Measurements from ENCODE around the gene SUGCT.
A peak's percentile ranks its signal among the peaks of the same experiment; 100 is the strongest.

SUGCT gene

DNA sequence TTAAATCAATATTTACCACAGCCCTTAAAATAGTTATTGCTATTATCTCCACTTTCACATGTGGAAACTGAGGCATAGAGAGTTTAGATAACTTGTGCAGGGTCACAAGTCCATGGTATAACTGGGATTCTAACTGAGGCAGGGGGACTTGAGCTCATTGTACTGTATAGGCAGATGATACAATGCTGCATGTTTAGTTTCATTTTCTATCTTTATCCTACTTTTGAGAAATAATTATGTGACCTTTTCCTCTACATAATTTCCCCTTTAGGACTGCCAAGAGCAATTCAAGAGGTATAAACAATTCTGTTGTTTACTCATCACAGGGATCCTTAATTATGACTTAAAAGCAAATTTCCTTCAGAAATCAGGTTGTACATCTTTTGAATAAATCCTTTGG lies 193.1 kb downstream of the SUGCT start:
- DNase-seq (ENCODE audit: low read depth, low spot score), result no peak
- no peak overlapping the region for H3K4me3 ChIP-seq (ENCODE audit: insufficient read length, low read depth)
- H3K9ac ChIP-seq (ENCODE audit: insufficient read length, low read depth), result no peak overlapping the region
- H3K9me3 ChIP-seq (ENCODE audit: insufficient read depth, low read length), result no peaks in the 10 kb centered on the region
- no peaks in the 10 kb centered on the region for H3K4me1 ChIP-seq (ENCODE audit: insufficient read depth, insufficient read length)
- no peak for TF ChIP-seq ZNF274 (IDR thresholded peaks at IDR 0.05; ENCODE audit: low read depth, low read length)
- TF ChIP-seq SUZ12 (IDR thresholded peaks at IDR 0.05; ENCODE audit: extremely low read depth, insufficient read depth, insufficient read length), result no peak
- TF ChIP-seq YY1 (IDR thresholded peaks at IDR 0.05; ENCODE audit: insufficient read depth, insufficient read length), result no peak
- H3K27me3 ChIP-seq (ENCODE audit: insufficient read depth, insufficient read length), result no peaks in the 10 kb centered on the region
- no peaks in the 10 kb centered on the region for H3K36me3 ChIP-seq (ENCODE audit: insufficient read depth, insufficient read length, low read length)

DNA sequence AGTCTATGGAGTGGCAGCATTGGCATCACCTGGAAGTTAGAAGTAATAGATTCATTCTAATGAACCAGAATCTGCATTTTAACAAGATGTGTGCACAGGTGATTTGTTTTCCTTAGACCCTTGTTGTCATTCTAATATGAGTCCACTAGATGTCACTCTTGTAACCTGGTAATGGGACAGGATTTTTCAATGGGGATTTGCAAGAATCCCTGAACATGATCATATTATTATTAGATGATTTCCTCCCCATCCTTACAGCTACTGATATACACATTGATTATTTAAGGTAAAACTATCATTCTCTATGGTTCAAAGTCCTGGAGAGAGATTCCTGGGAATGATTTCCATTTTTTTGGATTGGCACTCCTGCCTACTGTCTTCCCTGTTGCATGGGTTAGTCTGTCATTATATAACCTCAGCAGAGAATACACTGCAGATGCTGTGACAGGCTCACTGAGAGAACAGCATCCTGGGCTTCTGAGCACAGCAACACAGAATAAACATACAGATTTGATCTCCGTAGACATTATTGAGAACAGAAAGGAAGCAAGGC lies 194.9 kb downstream of the SUGCT start:
- H3K4me1 ChIP-seq (ENCODE audit: insufficient read depth, insufficient read length), result no peaks in the 10 kb centered on the region
- H3K27me3 ChIP-seq (ENCODE audit: insufficient read depth, insufficient read length), result no peaks in the 10 kb centered on the region
- no peaks in the 10 kb centered on the region for H3K36me3 ChIP-seq (ENCODE audit: insufficient read depth, insufficient read length, low read length)
- peak; percentile 33 for DNase-seq (ENCODE audit: low read depth, low spot score)
- no peak overlapping the region for H3K4me3 ChIP-seq (ENCODE audit: insufficient read length, low read depth)
- H3K9me3 ChIP-seq (ENCODE audit: insufficient read depth, low read length), result no peaks in the 10 kb centered on the region
- H3K9ac ChIP-seq (ENCODE audit: insufficient read length, low read depth), result no peak overlapping the region
- TF ChIP-seq SUZ12 (IDR thresholded peaks at IDR 0.05; ENCODE audit: extremely low read depth, insufficient read depth, insufficient read length), result no peak

- no peaks in the 10 kb centered on the region for H3K4me1 ChIP-seq (ENCODE audit: insufficient read depth, insufficient read length)
- H3K4me3 ChIP-seq (ENCODE audit: insufficient read length, low read depth), result no peak overlapping the region
- no peak for DNase-seq (ENCODE audit: low read depth, low spot score)
- no peaks in the 10 kb centered on the region for H3K9me3 ChIP-seq (ENCODE audit: insufficient read depth, low read length)
- TF ChIP-seq ZNF274 (IDR thresholded peaks at IDR 0.05; ENCODE audit: low read depth, low read length) (no peak), YY1 (IDR thresholded peaks at IDR 0.05; ENCODE audit: insufficient read depth, insufficient read length) (no peak), SUZ12 (IDR thresholded peaks at IDR 0.05; ENCODE audit: extremely low read depth, insufficient read depth, insufficient read length) (no peak)
- H3K36me3 ChIP-seq (ENCODE audit: insufficient read depth, insufficient read length, low read length), result no peaks in the 10 kb centered on the region
- H3K27me3 ChIP-seq (ENCODE audit: insufficient read depth, insufficient read length), result no peaks in the 10 kb centered on the region
- H3K9ac ChIP-seq (ENCODE audit: insufficient read length, low read depth), result no peak overlapping the region
These were observed 195.6 kb downstream of the SUGCT start for GRCh38 chr7:40330408-40330807.

DNA sequence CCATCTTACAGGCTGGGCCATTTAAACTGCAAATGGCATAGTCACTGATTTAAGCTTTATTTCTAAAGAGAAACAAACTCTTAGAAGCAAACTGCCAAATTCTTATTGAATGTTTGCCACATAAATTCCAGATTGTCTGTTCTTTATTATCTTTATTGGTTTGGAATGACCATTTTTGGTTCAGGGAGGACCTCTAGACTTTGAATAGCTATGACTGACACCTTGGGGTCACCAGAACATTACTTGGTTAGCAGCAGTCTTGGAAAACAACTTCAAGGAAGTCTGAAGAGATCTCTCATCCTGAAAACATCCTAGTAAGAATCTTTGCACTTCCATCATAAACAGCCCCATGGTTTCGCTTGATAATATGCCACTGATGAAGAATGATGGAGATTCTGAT lies 197.1 kb downstream of the SUGCT start:
- H3K9ac ChIP-seq (ENCODE audit: insufficient read length, low read depth), result no peak overlapping the region
- no peaks in the 10 kb centered on the region for H3K4me1 ChIP-seq (ENCODE audit: insufficient read depth, insufficient read length)
- DNase-seq (ENCODE audit: low read depth, low spot score), result no peak
- no peaks in the 10 kb centered on the region for H3K36me3 ChIP-seq (ENCODE audit: insufficient read depth, insufficient read length, low read length)
- no peaks in the 10 kb centered on the region for H3K27me3 ChIP-seq (ENCODE audit: insufficient read depth, insufficient read length)
- TF ChIP-seq SUZ12 (IDR thresholded peaks at IDR 0.05; ENCODE audit: extremely low read depth, insufficient read depth, insufficient read length), result no peak
- TF ChIP-seq ZNF274 (IDR thresholded peaks at IDR 0.05; ENCODE audit: low read depth, low read length), result no peak
- no peaks in the 10 kb centered on the region for H3K9me3 ChIP-seq (ENCODE audit: insufficient read depth, low read length)
- H3K4me3 ChIP-seq (ENCODE audit: insufficient read length, low read depth), result no peak overlapping the region

GRCh38 chr7:40332516-40332915 lies 197.7 kb downstream of the SUGCT start:
- Histone ChIP-seq H3K4me1 (ENCODE audit: insufficient read depth, insufficient read length) (no peaks in the 10 kb centered on the region), H3K36me3 (ENCODE audit: insufficient read depth, insufficient read length, low read length) (no peaks in the 10 kb centered on the region), H3K9ac (ENCODE audit: insufficient read length, low read depth) (no peak overlapping the region), H3K27me3 (ENCODE audit: insufficient read depth, insufficient read length) (no peaks in the 10 kb centered on the region), H3K4me3 (ENCODE audit: insufficient read length, low read depth) (no peak overlapping the region), H3K9me3 (ENCODE audit: insufficient read depth, low read length) (no peaks in the 10 kb centered on the region)
- DNase-seq (ENCODE audit: low read depth, low spot score), result no peak
- TF ChIP-seq ZNF274 (IDR thresholded peaks at IDR 0.05; ENCODE audit: low read depth, low read length), result no peak
- TF ChIP-seq YY1 (IDR thresholded peaks at IDR 0.05; ENCODE audit: insufficient read depth, insufficient read length), result no peak
- no peak for TF ChIP-seq SUZ12 (IDR thresholded peaks at IDR 0.05; ENCODE audit: extremely low read depth, insufficient read depth, insufficient read length)

GRCh38 chr7:40341836-40342235 lies 207.0 kb downstream of the SUGCT start:
- H3K9me3 ChIP-seq (ENCODE audit: insufficient read depth, low read length), result peaks cover 14% of the 10 kb centered on the region; the same call in 1 of the 2 replicates
- no peak for DNase-seq (ENCODE audit: low read depth, low spot score)
- no peak overlapping the region for H3K4me3 ChIP-seq (ENCODE audit: insufficient read length, low read depth)
- H3K9ac ChIP-seq (ENCODE audit: insufficient read length, low read depth), result no peak overlapping the region
- no peaks in the 10 kb centered on the region for H3K27me3 ChIP-seq (ENCODE audit: insufficient read depth, insufficient read length)
- H3K4me1 ChIP-seq (ENCODE audit: insufficient read depth, insufficient read length), result no peaks in the 10 kb centered on the region
- H3K36me3 ChIP-seq (ENCODE audit: insufficient read depth, insufficient read length, low read length), result no peaks in the 10 kb centered on the region
- no peak for TF ChIP-seq SUZ12 (IDR thresholded peaks at IDR 0.05; ENCODE audit: extremely low read depth, insufficient read depth, insufficient read length)
- no peak for TF ChIP-seq YY1 (IDR thresholded peaks at IDR 0.05; ENCODE audit: insufficient read depth, insufficient read length)
- TF ChIP-seq ZNF274 (IDR thresholded peaks at IDR 0.05; ENCODE audit: low read depth, low read length), result no peak

DNA sequence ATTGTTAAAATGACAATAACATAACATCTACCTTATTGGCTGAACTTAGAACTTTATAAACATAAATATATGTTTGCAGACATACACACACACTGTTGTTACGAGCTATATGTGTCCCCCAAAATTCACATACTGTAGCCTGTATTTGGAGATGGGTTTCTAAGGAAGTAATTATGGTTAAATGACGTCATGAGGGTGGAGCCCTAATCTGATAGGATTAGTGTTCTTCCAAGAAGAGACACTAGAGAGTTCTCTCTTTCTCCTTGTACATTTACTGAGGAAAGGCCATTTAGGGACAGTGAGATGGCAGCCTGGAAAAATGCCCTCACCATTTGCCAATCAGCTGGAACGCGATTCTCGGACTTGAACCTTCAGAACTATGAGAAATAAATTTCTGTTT lies 211.7 kb downstream of the SUGCT start:
- no peak for DNase-seq (ENCODE audit: low read depth, low spot score)
- TF ChIP-seq YY1 (IDR thresholded peaks at IDR 0.05; ENCODE audit: insufficient read depth, insufficient read length) (no peak), SUZ12 (IDR thresholded peaks at IDR 0.05; ENCODE audit: extremely low read depth, insufficient read depth, insufficient read length) (no peak), ZNF274 (IDR thresholded peaks at IDR 0.05; ENCODE audit: low read depth, low read length) (no peak)
- H3K36me3 ChIP-seq (ENCODE audit: insufficient read depth, insufficient read length, low read length), result no peaks in the 10 kb centered on the region
- H3K4me1 ChIP-seq (ENCODE audit: insufficient read depth, insufficient read length), result no peaks in the 10 kb centered on the region
- no peaks in the 10 kb centered on the region for H3K27me3 ChIP-seq (ENCODE audit: insufficient read depth, insufficient read length)
- no peaks in the 10 kb centered on the region for H3K9me3 ChIP-seq (ENCODE audit: insufficient read depth, low read length)
- H3K9ac ChIP-seq (ENCODE audit: insufficient read length, low read depth), result no peak overlapping the region
- H3K4me3 ChIP-seq (ENCODE audit: insufficient read length, low read depth), result no peak overlapping the region
